ENCODE results near the gene EFTUD2. TPM values are rescaled to one million over a fixed set of nuclear protein-coding genes. Genes with fewer than 3 reads are reported as not detected.

Gene EFTUD2
- total RNA-seq, 1 experiment from 2014 or later: 119 TPM

- intact Hi-C loops (cut with micrococcal nuclease): loop anchor here (10.0 kb wide), 1 partner anchor 192 kb away; no protein-coding TSS in a partner anchor
- Mint-ChIP-seq H3K27me3 (ENCODE audit: insufficient read depth, unreplicated experiment) (no peaks in the 10 kb centered on the region), H3K4me1 (ENCODE audit: insufficient read depth, unreplicated experiment) (peaks cover 38% of the 10 kb centered on the region), H3K4me3 (ENCODE audit: unreplicated experiment) (no peak overlapping the region), H3K9me3 (ENCODE audit: unreplicated experiment) (no peaks in the 10 kb centered on the region), H3K36me3 (ENCODE audit: insufficient read depth, unreplicated experiment) (no peaks in the 10 kb centered on the region), H3K27ac (ENCODE audit: low read depth, unreplicated experiment) (no peak overlapping the region)
- ChIA-PET CTCF (interaction anchor here (0.6 to 6.7 kb wide), 6 partner anchors 17 to 232 kb away, joined by 3 to 29 read pairs (median 4); partner anchors contain the start of gene ACBD4), POLR2A (interaction anchor here (0.5 to 0.7 kb wide), 2 partner anchors 10 to 138 kb away, joined by 3 read pairs; no protein-coding TSS in a partner anchor)
- BruUV-seq (replicated peaks): no TSS peak
- TF ChIP-seq CTCF (IDR thresholded peaks at IDR 0.05; ENCODE audit: unreplicated experiment): no peak
- no peak for DNase-seq (ENCODE audit: unreplicated experiment)
Observed at GRCh38 chr17:44903012-44903685, 3.9 kb upstream of the EFTUD2 start.

GRCh38 chr17:44902135-44902760, 3.0 kb upstream of the EFTUD2 start:
- no peak for DNase-seq (ENCODE audit: unreplicated experiment)
- intact Hi-C loops (cut with micrococcal nuclease): loop anchor here (10.0 kb wide), 1 partner anchor 193 kb away; no protein-coding TSS in a partner anchor
- H3K9me3 Mint-ChIP-seq (ENCODE audit: unreplicated experiment): no peaks in the 10 kb centered on the region
- H3K4me1 Mint-ChIP-seq (ENCODE audit: insufficient read depth, unreplicated experiment): peaks cover 38% of the 10 kb centered on the region
- H3K4me3 Mint-ChIP-seq (ENCODE audit: unreplicated experiment): no peak overlapping the region
- no peaks in the 10 kb centered on the region for H3K36me3 Mint-ChIP-seq (ENCODE audit: insufficient read depth, unreplicated experiment)
- peak overlapping the region; percentile 73 for H3K27ac Mint-ChIP-seq (ENCODE audit: low read depth, unreplicated experiment)
- no TSS peak for BruUV-seq (replicated peaks)
- CTCF ChIA-PET: interaction anchor here (1.0 to 6.7 kb wide), 6 partner anchors 8 to 197 kb away, joined by 3 to 29 read pairs (median 11); no protein-coding TSS in a partner anchor
- no peaks in the 10 kb centered on the region for H3K27me3 Mint-ChIP-seq (ENCODE audit: insufficient read depth, unreplicated experiment)
- POLR2A ChIA-PET: interaction anchor here (0.5 to 2.3 kb wide), 8 partner anchors 11 to 148 kb away, joined by 3 to 10 read pairs (median 3); partner anchors contain the start of gene GFAP
- TF ChIP-seq CTCF (IDR thresholded peaks at IDR 0.05; ENCODE audit: unreplicated experiment): no peak

- BruUV-seq (replicated peaks): no TSS peak
- intact Hi-C loops (cut with micrococcal nuclease): loop anchor here (2.0 to 10.0 kb wide), 2 partner anchors 193 to 231 kb away; partner anchors contain the start of gene PLCD3
- H3K9me3 Mint-ChIP-seq (ENCODE audit: unreplicated experiment): no peaks in the 10 kb centered on the region
- H3K4me3 Mint-ChIP-seq (ENCODE audit: unreplicated experiment): no peak overlapping the region
- ChIA-PET POLR2A (interaction anchor here (0.6 to 4.1 kb wide), 9 partner anchors 8 to 248 kb away, joined by 3 to 21 read pairs (median 4); partner anchors contain the start of gene GFAP), CTCF (interaction anchor here (0.7 to 6.7 kb wide), 6 partner anchors 11 to 198 kb away, joined by 3 to 29 read pairs (median 11); no protein-coding TSS in a partner anchor)
- no peaks in the 10 kb centered on the region for H3K36me3 Mint-ChIP-seq (ENCODE audit: insufficient read depth, unreplicated experiment)
- no peaks in the 10 kb centered on the region for H3K27me3 Mint-ChIP-seq (ENCODE audit: insufficient read depth, unreplicated experiment)
- peak overlapping the region; percentile 73 for H3K27ac Mint-ChIP-seq (ENCODE audit: low read depth, unreplicated experiment)
- peaks cover 37% of the 10 kb centered on the region for H3K4me1 Mint-ChIP-seq (ENCODE audit: insufficient read depth, unreplicated experiment)
- no peak for TF ChIP-seq CTCF (IDR thresholded peaks at IDR 0.05; ENCODE audit: unreplicated experiment)
- peak; percentile 88 for DNase-seq (ENCODE audit: unreplicated experiment)
Observed at GRCh38 chr17:44901411-44901921, 2.2 kb upstream of the EFTUD2 start.
